GM12875 (cell line): ENCODE data around the gene HPCAL1.
"Not testable (repeated sequence)": the region's sequence is repeated elsewhere in the genome, so short reads cannot be mapped to it uniquely, and the experiment has no call there.

Experiments used
- H3K4me3 ChIP-seq: one replicate; pipeline ENCODE4 v1.5.1; 2011; ENCODE audit warnings: low read depth, low read length, control low read depth
- CTCF ChIP-seq: IDR thresholded peaks from 2 replicates; pipeline ENCODE4 v1.5.1; 2011; ENCODE audit warnings: low read depth, mild to moderate bottlenecking, control low read depth, inconsistent platforms, low read length, moderate library complexity, borderline replicate concordance; ENCODE audit not compliant: insufficient read depth

HPCAL1 gene

DNA sequence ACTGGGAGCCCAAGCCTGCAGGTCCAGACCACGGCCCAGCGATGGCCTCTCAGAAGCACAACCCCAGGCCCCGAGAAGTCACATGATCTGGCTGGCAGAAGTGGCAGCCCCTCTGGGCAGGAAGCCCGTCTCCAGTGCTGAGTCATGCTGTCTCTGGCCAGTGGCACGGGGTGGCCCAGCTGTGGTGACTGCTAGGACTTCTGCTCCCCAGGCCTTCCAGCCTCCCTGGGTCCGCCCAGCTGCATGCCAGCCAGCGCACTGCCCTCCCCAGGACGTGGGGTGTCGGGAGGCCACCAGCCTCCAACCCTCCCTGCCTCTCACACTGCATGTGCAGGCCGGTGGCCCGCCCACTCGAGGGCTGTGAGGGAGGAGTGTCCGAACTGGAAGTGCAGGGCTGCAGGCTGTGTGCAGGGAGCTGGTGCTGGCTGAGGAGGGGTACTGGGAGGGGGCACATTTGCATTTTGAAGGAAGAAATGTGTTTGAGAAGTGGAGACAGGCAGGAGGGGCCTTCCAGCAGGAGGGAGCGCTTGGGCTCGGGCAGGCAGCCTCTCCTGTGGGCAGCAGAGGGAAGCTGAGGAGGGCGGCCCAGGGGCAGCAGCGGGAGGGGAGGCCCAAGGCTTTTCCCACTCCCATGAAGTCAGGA, 17.0 kb upstream of the HPCAL1 start:
- no peak overlapping the region for H3K4me3 ChIP-seq
- no peak for TF ChIP-seq CTCF

- no peak for TF ChIP-seq CTCF
- no peak overlapping the region for H3K4me3 ChIP-seq
These were observed 16.3 kb upstream of the HPCAL1 start for GRCh38 chr2:10286216-10287037.

DNA sequence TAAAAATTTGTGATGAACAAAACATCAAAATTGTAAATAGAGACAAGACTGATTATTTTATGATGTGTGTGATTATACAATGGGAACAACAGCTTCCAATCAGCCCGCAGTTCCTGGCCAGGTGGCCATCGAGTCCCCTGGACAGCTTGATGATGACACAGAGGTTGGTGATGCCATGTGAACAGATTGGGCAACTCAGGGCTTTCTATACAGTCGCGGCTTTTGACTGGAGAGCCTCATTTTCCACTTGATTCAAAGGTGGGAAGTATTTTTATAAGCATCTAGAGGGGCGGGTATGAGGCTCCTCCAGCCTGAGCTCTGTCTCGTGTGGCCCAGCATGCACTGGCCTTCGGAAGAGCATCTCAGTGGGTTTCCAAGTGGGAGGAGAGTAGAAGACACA, 14.9 kb upstream of the HPCAL1 start:
- no peak overlapping the region for H3K4me3 ChIP-seq
- no peak for TF ChIP-seq CTCF

DNA sequence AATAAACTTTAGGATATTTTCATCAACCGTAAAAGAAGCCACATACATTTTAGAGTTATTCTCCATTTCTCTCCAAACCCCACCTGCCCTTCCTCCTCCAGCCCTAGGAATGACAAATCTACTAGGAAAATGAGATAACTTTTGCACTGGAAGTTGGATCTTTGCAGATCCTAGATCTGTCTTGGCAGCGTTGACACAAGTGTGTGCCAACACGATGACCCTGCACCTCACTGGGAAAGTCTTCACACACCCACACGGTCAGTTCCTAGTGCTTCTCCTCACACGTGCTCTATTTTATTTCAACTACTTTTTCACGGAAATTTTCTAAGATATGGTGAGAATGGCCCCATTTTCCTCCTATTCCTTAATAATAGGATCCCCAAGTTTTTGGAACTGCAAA, 14.1 kb upstream of the HPCAL1 start:
- TF ChIP-seq CTCF, result no peak
- no peak overlapping the region for H3K4me3 ChIP-seq

DNA sequence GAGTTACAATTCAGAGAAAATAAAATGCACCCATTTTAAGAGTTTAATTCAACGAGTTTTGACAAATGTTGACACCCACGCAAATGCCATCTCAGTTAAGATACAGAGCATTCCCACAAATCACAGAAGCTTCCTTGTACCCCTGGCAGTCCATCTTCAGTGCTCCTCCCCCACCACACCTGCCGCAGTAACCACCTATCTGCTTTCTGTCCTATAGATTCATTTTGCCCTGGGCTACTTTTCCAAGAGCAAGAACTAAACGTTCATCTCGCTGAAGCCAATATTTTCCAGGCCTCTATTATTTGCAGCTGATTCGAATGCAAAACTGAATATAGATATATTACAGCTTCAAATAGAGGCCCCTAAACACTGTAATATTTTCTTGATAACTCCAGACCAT, 13.4 kb upstream of the HPCAL1 start:
- H3K4me3 ChIP-seq, result no peak overlapping the region
- TF ChIP-seq CTCF, result no peak

DNA sequence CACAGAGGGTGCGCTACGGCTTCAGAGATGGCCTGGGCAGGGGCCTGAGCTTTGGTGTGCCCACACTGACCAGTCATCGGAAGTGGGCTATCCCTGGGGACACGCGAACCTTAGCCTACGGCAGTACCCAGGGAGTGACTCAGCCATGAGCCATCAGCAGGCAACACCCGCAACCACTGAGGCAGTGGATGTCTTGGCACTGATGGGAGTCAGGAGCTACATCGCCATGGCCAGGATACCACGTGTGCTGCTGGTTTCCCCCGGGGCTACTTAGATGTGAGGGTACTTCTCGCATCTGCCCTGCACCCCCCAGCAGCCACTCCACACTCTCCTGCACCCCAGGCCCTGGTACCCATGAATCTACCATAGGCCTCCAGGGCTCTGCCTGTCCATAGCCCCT, 12.8 kb upstream of the HPCAL1 start:
- H3K4me3 ChIP-seq, result no peak overlapping the region
- no peak for TF ChIP-seq CTCF

- not testable (repeated sequence) for H3K4me3 ChIP-seq
These were observed 11.3 kb upstream of the HPCAL1 start for GRCh38 chr2:10291376-10291775.

GRCh38 chr2:10292033-10292432, 10.7 kb upstream of the HPCAL1 start:
- H3K4me3 ChIP-seq, result no peak overlapping the region
- no peak for TF ChIP-seq CTCF
